Testis (tissue), 3 donors: ENCODE results near the gene DYRK1A. TPM values are rescaled to one million over a fixed set of nuclear protein-coding genes. Genes with fewer than 3 reads are reported as not detected.
A peak's percentile ranks its signal among the peaks of the same experiment; 100 is the strongest.

Source experiments
- DNase-seq: peaks from one replicate; pipeline ENCODE4 v3.0.0-alpha.2; 2019
- H3K27ac ChIP-seq, 2 donors: fragments of 200-600 bp; sonication (generic); one replicate each; pipeline ENCODE4 v1.5.1; 2019
- H3K27me3 ChIP-seq: fragments of 200-600 bp; sonication (generic); one replicate; pipeline ENCODE4 v1.5.1; 2019
- H3K36me3 ChIP-seq: fragments of 200-600 bp; sonication (generic); one replicate; pipeline ENCODE4 v1.5.1; 2017; ENCODE audit warnings: low read depth; ENCODE audit errors: missing control alignments
- H3K4me1 ChIP-seq: fragments of 200-600 bp; sonication (generic); one replicate; pipeline ENCODE4 v1.5.1; 2019
- H3K4me3 ChIP-seq, 2 donors: fragments of 200-600 bp; sonication (generic); one replicate each; pipeline ENCODE4 v1.5.1; 2017 to 2019
- H3K9me3 ChIP-seq: fragments of 200-600 bp; sonication (generic); one replicate; pipeline ENCODE4 v1.5.1; 2017
- CTCF ChIP-seq, 3 experiments: fragments of 450-650 bp in 2 of 3; fragments of 200-600 bp in 1 of 3; sonication (generic) in 1 of 3; IDR thresholded peaks; one replicate each; pipeline ENCODE4 v1.5.1; 2016 to 2019; ENCODE audit warnings: antibody characterized with exemption in 3 of 3, mild to moderate bottlenecking in 2 of 3, moderate library complexity in 1 of 3
- POLR2A ChIP-seq: fragments of 450-650 bp; IDR thresholded peaks from one replicate; pipeline ENCODE4 v1.6.1; 2017; ENCODE audit warnings: antibody characterized with exemption, mild to moderate bottlenecking, moderate library complexity
- WGBS, 2 donors: methylation state at CpG; one replicate each; pipeline ENCODE4 v1.1.5; 2018; 5-methylcytosine and 5-hydroxymethylcytosine counted together
- intact Hi-C: fragments of 100-400 bp; cut with DNase I; formaldehyde crosslinking; loops from one replicate; pipeline ENCODE4 v1.15.1; 2023; ENCODE audit warnings: low total_unique reads
- polyA plus RNA-seq: library from polyadenylated mRNA; stranded (reverse); fragments of 350-450 nt; fragmentation: Illumina TruSeq; extraction: RNeasy Lipid Tissue Mini Kit (QIAGEN cat#74804); gene quantifications from one replicate; pipeline ENCODE4 v1.2.3, GENCODE V29; 2014; ENCODE audit warnings: low read depth, low replicate concordance; ENCODE audit not compliant: insufficient read depth
- total RNA-seq, 2 donors: library from RNA; depleted of rRNA; stranded (reverse); fragments of >200 nt; gene quantifications; one replicate each; pipeline ENCODE4 v1.2.3, GENCODE V29; 2016

Gene DYRK1A
- total and polyA plus RNA-seq, 3 donors from 2014 or later = 68.6 to 166 (median 141) TPM

- TF ChIP-seq POLR2A (no peak), CTCF (IDR thresholded peaks at IDR 0.05) (no peak)
- Histone ChIP-seq H3K27ac (no peak overlapping the region), H3K4me1 (peaks cover 23% of the 10 kb centered on the region), H3K27me3 (no peaks in the 10 kb centered on the region), H3K9me3 (no peaks in the 10 kb centered on the region), H3K36me3 (no peaks in the 10 kb centered on the region), H3K4me3 (no peak overlapping the region)
- WGBS, 2 donors = 92 to 93% methylated on average over 5 of the region's 5 CpGs
- DNase-seq = no peak
- intact Hi-C loops = no loop called here
These were observed 66.3 kb downstream of the DYRK1A start for GRCh38 chr21:37432710-37433455.

GRCh38 chr21:37433456-37433840 is 66.9 kb downstream of the DYRK1A start:
- no peak overlapping the region for H3K27ac ChIP-seq
- WGBS, 2 donors = 79 to 90% methylated on average over 5 of the region's 5 CpGs
- no peaks in the 10 kb centered on the region for H3K36me3 ChIP-seq
- TF ChIP-seq CTCF (IDR thresholded peaks at IDR 0.05) = no peak
- no peak for TF ChIP-seq POLR2A
- intact Hi-C loops = no loop called here
- no peaks in the 10 kb centered on the region for H3K9me3 ChIP-seq
- DNase-seq = no peak
- peaks cover 23% of the 10 kb centered on the region for H3K4me1 ChIP-seq
- H3K27me3 ChIP-seq = no peaks in the 10 kb centered on the region
- H3K4me3 ChIP-seq = no peak overlapping the region

- Histone ChIP-seq H3K9me3 (no peaks in the 10 kb centered on the region), H3K27ac (no peak overlapping the region), H3K4me1 (peaks cover 23% of the 10 kb centered on the region), H3K4me3 (no peak overlapping the region), H3K27me3 (no peaks in the 10 kb centered on the region), H3K36me3 (no peaks in the 10 kb centered on the region)
- 8 to 14% methylated on average over 6 of the region's 6 CpGs for WGBS, 2 donors
- DNase-seq = peak; percentile 60
- TF ChIP-seq CTCF (IDR thresholded peaks at IDR 0.05) (no peak), POLR2A (no peak)
- intact Hi-C loops = no loop called here
These were observed 68.5 kb downstream of the DYRK1A start for GRCh38 chr21:37435120-37435519.

GRCh38 chr21:37435711-37436110 is 69.1 kb downstream of the DYRK1A start:
- WGBS, 2 donors = 18 to 32% methylated on average over 3 of the region's 3 CpGs
- Histone ChIP-seq H3K27ac (no peak overlapping the region), H3K36me3 (no peaks in the 10 kb centered on the region), H3K9me3 (no peaks in the 10 kb centered on the region), H3K4me3 (no peak overlapping the region), H3K4me1 (peaks cover 23% of the 10 kb centered on the region), H3K27me3 (no peaks in the 10 kb centered on the region)
- no peak for DNase-seq
- no peak for TF ChIP-seq POLR2A
- TF ChIP-seq CTCF (IDR thresholded peaks at IDR 0.05) = no peak
- intact Hi-C loops = no loop called here

GRCh38 chr21:37436174-37436573 is 69.6 kb downstream of the DYRK1A start:
- Histone ChIP-seq H3K4me3 (no peak overlapping the region), H3K36me3 (no peaks in the 10 kb centered on the region), H3K4me1 (peaks cover 22% of the 10 kb centered on the region), H3K9me3 (no peaks in the 10 kb centered on the region), H3K27me3 (no peaks in the 10 kb centered on the region), H3K27ac (no peak overlapping the region)
- TF ChIP-seq POLR2A (no peak), CTCF (IDR thresholded peaks at IDR 0.05) (no peak)
- no peak for DNase-seq
- intact Hi-C loops = no loop called here
- WGBS, 2 donors = 53 to 64% methylated on average over 2 of the region's 2 CpGs
